Islet precursor cell (in vitro differentiated cells): Measurements from ENCODE around the gene MMP14.
A peak's percentile ranks its signal among the peaks of the same experiment; 100 is the strongest.
"Not testable (repeated sequence)": the region's sequence is repeated elsewhere in the genome, so short reads cannot be mapped to it uniquely, and the experiment has no call there.

Experiments used
- DNase-seq: peaks from one replicate; pipeline ENCODE4 v3.0.0-alpha.2; 2018

Gene MMP14

GRCh38 chr14:22836301-22837113 lies at the start of gene MMP14:
Gene MMP14, plus strand, starts transcription at chr14:22836585. Its CDS starts 233 bp downstream, at chr14:22836818.
- DNase-seq, result peak; percentile 92

DNA sequence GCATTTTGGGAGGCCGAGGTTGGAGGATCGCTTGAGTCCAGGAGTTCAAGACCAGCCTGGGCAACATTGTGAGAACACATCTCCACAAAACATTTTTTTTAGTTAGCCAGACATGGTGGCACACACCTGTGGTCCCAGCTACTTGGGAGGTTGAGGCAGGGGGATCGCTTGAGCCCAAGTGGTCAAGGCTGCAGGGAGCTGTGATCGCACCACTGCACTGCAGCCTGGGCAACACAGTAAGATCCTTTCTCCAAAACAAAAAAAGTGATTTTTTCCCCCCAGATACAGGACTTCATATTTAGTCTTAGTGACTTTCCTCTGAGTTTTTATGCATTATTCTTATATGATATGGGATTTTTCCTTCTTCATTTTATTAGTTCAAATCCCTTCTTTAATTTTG lies 49.7 kb upstream of the MMP14 start:
- DNase-seq, result no peak

GRCh38 chr14:22791301-22791700 lies 45.1 kb upstream of the MMP14 start:
- DNase-seq, result peak; percentile 89

DNA sequence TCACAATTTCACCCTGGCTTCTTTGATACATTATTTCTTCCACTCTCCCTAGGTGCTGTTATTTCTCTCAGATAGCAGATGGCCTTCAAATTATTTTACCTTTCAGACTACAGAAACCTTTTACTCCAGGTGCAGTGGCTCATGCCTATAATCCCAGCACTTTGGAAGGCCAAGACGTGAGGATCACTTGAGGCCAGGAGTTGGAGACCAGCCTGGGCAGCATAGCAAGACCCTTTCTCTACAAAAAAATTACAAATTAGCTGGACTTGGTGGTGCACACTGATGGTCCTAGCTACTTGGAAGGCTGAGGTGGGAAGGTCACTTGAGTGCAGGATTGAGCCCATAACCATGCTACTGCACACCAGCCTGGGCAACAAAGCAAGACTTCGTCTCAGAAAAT lies 44.2 kb upstream of the MMP14 start:
- no peak for DNase-seq

- not testable (repeated sequence) for DNase-seq
Measured at GRCh38 chr14:22793550-22793949, 42.8 kb upstream of the MMP14 start.

DNA sequence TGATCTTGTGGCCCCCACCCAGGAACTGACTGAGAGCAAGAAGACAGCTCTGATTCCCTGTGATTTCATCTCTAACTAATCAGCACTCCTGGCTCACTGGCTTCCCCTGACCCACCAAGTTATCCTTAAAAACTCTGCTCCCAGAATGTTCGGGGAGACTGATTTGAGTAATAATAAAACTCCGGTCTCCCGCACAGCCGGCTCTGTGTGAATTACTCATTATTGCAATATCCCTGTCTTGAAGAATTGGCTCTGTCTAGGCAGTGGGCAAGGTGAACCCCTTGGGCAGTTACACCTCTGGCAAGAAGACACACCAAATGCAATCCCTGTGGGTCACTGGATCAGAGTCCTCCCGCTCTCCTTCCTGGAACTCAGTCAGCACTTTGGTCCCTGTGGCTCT lies 42.4 kb upstream of the MMP14 start:
- no peak for DNase-seq

GRCh38 chr14:22794551-22794951 lies 41.8 kb upstream of the MMP14 start:
- DNase-seq, result no peak

- no peak for DNase-seq
Measured at GRCh38 chr14:22796087-22796707, 40.2 kb upstream of the MMP14 start.

DNA sequence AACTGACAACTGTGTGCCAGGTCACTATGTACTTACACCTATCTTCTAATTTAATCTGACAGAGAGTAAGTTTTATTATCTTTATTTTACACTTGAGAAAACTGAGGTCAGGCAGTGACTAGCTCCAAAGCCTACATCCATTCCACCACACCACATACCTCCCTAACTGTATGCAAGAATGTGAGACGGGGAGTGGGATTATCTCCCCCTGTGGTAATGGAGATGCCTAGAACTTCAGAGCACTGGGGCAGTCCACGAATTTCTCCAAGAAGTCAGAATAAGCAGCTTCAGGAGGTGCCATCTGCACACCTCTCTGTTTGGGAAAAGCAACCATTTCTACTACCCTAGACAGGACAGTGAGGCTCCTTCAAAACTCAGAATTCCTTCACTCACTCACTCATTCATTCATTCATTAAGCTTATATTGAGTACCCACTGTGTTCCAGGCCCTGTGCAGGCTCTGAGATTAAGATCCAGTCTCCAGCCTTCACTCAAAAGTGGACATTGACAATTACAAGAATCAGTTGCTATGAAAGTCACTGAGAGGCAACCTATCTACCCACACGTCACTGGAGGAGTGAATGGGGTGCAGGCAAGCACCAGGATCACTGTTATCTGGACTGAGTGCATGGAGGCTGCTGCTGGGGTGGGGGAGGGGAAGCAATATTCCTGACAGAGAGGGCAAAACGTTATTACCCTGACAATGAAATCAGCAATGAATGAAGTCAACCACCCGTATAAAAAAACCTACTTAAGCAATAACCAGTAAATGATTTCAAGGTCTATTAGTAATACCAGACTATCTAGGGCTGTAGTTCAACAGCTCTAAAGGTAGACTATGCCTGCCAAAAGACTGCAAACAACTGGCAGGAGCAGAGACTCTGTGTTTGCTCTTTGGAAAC lies 39.1 kb upstream of the MMP14 start:
- DNase-seq, result no peak

- DNase-seq, result no peak
Measured at GRCh38 chr14:22798528-22798927, 37.9 kb upstream of the MMP14 start.

DNA sequence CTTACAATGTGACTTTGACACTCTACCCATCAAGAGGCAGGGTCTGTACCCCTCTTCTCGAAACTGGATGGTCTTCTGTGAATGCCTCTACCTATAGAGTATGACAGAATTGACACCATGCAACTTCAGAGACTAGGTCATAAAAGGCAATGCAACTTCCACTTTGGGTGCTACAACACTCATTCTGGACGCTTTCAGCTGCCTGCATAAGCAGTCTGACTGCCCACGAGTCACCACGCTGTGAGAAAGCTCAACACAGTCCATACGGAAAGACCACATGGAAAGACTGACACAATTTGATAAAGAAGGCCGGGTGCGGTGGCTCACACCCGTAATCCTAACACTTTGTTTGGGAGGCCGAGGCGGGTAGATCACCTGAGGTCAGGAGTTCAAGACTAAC lies 36.0 kb upstream of the MMP14 start:
- no peak for DNase-seq

DNA sequence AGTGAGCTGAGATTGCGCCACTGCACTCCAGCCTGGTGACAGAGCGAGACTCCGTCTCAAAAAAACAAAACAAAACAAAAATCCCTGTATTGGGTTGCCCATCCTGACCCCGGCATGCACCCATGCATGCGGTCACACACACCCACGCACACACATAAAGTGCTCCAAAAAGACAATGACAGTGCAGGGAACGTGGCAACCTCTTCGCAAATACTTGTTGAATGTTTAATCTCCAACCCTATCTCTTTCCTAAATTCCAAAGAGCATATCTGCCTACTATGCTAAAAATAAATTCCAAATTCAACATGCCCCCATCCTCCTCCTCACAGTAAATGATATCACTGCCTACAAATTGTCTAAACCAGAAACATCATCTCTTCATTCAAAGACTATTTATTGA lies 34.7 kb upstream of the MMP14 start:
- DNase-seq, result no peak

GRCh38 chr14:22802860-22803686 lies 33.3 kb upstream of the MMP14 start:
- DNase-seq, result no peak

DNA sequence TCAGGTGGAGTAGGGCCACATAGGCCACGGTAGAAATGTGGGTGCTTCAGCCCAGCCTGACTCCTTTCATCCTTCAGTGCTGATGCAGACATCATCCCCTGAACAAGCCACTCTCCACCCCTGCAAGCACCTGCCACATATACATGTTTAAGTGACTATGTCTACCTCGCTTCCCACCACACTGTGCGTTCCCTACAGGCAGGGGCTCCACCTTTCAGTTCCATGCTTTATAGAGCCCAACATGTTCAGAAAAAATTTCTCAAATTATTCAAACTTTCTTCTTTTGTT lies 32.8 kb upstream of the MMP14 start:
- DNase-seq, result no peak

DNA sequence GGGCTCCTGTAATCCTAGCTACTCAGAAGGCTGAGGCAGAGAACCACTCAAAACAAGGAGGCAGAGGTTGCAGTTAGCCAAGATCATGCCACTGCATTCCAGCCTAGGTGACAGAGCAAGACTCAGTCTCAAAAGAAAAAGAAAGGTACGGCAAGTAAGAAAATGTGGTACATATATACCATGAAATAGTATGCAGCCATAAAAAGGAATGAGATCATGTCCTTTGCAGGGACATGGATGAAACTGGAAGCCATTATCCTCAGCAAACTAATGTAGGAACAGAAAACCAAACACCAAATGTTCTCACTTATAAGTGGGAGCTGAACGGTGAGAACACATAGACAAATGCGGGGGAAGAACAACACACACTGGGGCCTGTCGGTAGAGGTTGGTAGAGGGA lies 31.1 kb upstream of the MMP14 start:
- DNase-seq, result not testable (repeated sequence)

DNA sequence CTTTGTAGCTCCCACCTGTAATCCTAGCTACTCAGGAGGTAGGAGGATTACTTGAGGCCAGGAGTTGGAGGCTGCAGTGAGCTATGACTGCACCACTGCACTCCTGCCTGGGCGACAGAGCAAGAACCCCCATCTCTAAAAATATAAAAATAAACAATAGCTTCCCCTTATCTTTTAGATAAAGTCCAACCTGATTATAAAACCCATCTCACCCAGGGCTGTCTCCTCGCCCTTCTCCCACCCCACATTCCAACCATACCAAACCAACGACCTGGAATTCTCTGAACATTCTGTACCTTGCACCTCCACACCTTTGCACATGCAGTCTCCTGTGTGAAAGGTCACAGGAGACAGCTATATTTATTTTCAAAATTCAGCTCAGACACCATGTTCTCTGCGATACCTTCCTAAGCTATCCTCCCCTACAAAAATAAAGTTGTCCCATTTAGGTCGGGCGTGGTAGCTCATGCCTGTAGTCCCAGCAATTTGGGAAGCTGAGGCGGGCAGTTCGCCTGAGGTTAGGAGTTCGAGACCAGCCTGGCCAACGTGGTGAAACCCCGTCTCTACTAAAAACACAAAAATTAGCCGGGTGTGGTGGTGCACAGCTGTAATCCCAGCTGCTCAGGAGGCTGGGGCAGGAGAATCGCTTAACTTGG lies 28.8 kb upstream of the MMP14 start:
- DNase-seq, result peak; percentile 63

- no peak for DNase-seq
Measured at GRCh38 chr14:22808388-22809209, 27.8 kb upstream of the MMP14 start.

DNA sequence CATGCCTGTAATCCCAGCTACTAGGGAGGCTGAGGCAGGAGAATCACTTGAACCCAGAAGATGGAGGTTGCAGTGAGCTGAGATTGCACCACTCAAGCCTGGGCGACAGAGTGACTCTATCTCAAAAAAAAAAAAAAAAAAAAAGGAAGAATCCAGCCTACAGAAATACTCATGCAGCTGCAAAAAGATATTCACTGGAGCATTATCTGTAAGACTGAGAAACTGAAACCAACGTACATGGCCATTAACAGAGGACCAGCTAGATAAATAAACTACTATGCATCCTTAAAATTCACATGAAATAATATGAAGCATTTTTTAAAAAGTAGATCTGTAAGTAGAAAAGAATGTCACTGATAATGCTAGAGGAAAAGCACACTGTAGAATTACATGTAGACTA lies 24.7 kb upstream of the MMP14 start:
- DNase-seq, result no peak

GRCh38 chr14:22812744-22813143 lies 23.6 kb upstream of the MMP14 start:
- peak; percentile 71 for DNase-seq

GRCh38 chr14:22813145-22813544 lies 23.2 kb upstream of the MMP14 start:
- no peak for DNase-seq

DNA sequence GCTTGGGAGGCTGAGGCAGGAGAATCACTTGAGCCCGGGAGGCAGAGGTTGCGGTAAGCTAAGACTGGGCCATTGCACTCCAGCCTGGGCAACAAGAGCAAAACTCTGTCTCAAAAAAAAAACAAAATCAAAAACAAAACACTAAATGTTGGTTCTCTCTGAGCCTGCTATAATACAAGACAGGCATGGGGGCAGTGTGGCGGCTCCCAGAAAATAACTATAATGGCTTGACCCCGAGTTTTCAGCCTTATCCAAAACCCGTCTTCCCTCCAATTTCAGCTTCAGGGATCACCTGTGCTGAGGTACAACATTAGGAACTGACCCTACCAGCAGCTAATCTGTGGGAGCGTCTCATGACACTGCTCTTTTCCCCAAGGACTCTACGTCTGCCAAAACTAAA lies 22.0 kb upstream of the MMP14 start:
- no peak for DNase-seq
